Large intestine (tissue), 3 donors: ENCODE results near the gene CMKLR1. TPM values are rescaled to one million over a fixed set of nuclear protein-coding genes. Genes with fewer than 3 reads are reported as not detected.
A peak's percentile ranks its signal among the peaks of the same experiment; 100 is the strongest.

Source experiments
- DNase-seq, 2 donors: peaks; one replicate each; pipeline versions ENCODE4 v3.0.0 to v3.0.0-alpha.2; 2013
- H3K27ac ChIP-seq: one replicate; pipeline ENCODE4 v1.5.1; 2013; ENCODE audit warnings: low read length
- H3K27me3 ChIP-seq: 2 replicates; pipeline ENCODE4 v1.6.1; 2013; ENCODE audit warnings: low read length; ENCODE audit not compliant: control insufficient read depth, insufficient read depth
- H3K36me3 ChIP-seq: 2 replicates; pipeline ENCODE4 v1.6.1; 2013; ENCODE audit warnings: low read length; ENCODE audit not compliant: control insufficient read depth, insufficient read depth
- H3K4me1 ChIP-seq: one replicate; pipeline ENCODE4 v1.6.1; 2013; ENCODE audit warnings: low read length; ENCODE audit not compliant: control insufficient read depth, insufficient read depth
- H3K4me3 ChIP-seq: one replicate; pipeline ENCODE4 v1.5.1; 2013; ENCODE audit warnings: low read length
- H3K9me3 ChIP-seq: one replicate; pipeline ENCODE4 v1.6.1; 2013; ENCODE audit warnings: mild to moderate bottlenecking, low read depth, low read length, moderate library complexity; ENCODE audit not compliant: control insufficient read depth
- WGBS: methylation state at CpG from one replicate; pipeline ENCODE4 v1.1.5; 2013; ENCODE audit warnings: low lambda C conversion rate; ENCODE audit not compliant: insufficient coverage; 5-methylcytosine and 5-hydroxymethylcytosine counted together
- polyA plus RNA-seq: library from polyadenylated mRNA; unstranded; fragments of 120-200 nt; gene quantifications from one replicate; pipeline ENCODE4 v1.2.1, GENCODE V29; 2013

CMKLR1 gene
- polyA plus RNA-seq, 1 donor = 3.4 TPM

DNA sequence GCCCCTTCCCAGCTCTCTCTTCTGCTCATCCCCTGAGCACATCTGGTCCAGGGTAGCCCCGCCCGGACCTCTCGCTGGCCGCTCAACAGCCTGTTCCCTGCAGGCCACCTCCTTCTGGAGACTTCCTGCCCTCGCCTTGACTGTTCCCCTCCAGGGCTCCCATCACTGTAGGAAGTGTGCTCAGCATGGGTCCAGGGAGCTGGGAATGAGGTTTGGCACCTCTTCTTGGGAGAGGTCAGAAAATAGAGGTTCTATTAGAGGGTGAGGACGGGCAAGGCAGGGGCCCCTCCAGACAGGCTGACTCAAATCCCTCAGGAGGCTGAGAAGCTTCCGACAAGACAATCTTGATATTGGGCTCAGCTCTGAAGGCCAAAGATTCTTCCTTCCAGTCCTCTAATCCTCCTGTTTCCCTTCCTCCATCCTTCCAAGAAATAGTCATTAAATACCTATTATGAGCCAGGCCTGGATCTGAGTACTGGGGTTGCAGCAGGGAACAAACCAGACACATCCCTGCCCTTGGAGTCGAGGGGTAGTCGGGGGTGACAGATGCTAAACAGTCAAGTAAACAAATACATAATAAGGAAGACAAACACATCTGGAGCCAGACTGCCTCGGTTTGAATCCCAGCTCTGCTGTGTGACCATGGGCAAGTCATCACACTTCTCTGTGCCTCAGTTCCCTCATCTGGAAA lies 30.6 kb downstream of the CMKLR1 start:
- no peaks in the 10 kb centered on the region for H3K9me3 ChIP-seq
- DNase-seq = no peak
- no peaks in the 10 kb centered on the region for H3K27me3 ChIP-seq
- no peak overlapping the region for H3K27ac ChIP-seq
- WGBS = no CpG with 5 or more reads among the region's 10 CpGs
- no peak overlapping the region for H3K4me3 ChIP-seq
- peaks cover 6% of the 10 kb centered on the region for H3K4me1 ChIP-seq
- H3K36me3 ChIP-seq = no peaks in the 10 kb centered on the region

- no peak for DNase-seq
- WGBS = no CpG with 5 or more reads among the region's 7 CpGs
- peaks cover 2% of the 10 kb centered on the region for H3K27me3 ChIP-seq
- no peaks in the 10 kb centered on the region for H3K9me3 ChIP-seq
- no peaks in the 10 kb centered on the region for H3K36me3 ChIP-seq
- no peak overlapping the region for H3K4me3 ChIP-seq
- H3K4me1 ChIP-seq = peaks cover 6% of the 10 kb centered on the region
- no peak overlapping the region for H3K27ac ChIP-seq
These were observed 32.1 kb downstream of the CMKLR1 start for GRCh38 chr12:108307006-108307405.

- Histone ChIP-seq H3K9me3 (no peaks in the 10 kb centered on the region), H3K27me3 (peaks cover 2% of the 10 kb centered on the region), H3K4me3 (no peak overlapping the region), H3K27ac (no peak overlapping the region), H3K36me3 (no peaks in the 10 kb centered on the region), H3K4me1 (peaks cover 6% of the 10 kb centered on the region)
- WGBS = no CpG with 5 or more reads among the region's 3 CpGs
- no peak for DNase-seq
These were observed 32.6 kb downstream of the CMKLR1 start for GRCh38 chr12:108306506-108306905.

- Histone ChIP-seq H3K27ac (no peak overlapping the region), H3K9me3 (no peaks in the 10 kb centered on the region), H3K27me3 (peaks cover 2% of the 10 kb centered on the region), H3K4me3 (no peak overlapping the region), H3K4me1 (peaks cover 6% of the 10 kb centered on the region), H3K36me3 (no peaks in the 10 kb centered on the region)
- no peak for DNase-seq
- WGBS = 100% methylated on average over 1 of the region's 10 CpGs
These were observed 33.1 kb downstream of the CMKLR1 start for GRCh38 chr12:108305991-108306501.

- H3K4me1 ChIP-seq = peaks cover 6% of the 10 kb centered on the region
- H3K27me3 ChIP-seq = peaks cover 2% of the 10 kb centered on the region
- H3K27ac ChIP-seq = no peak overlapping the region
- peak in 1 of 2 donors; percentile 18 for DNase-seq
- WGBS = no CpG with 5 or more reads among the region's 9 CpGs
- no peaks in the 10 kb centered on the region for H3K36me3 ChIP-seq
- H3K9me3 ChIP-seq = no peaks in the 10 kb centered on the region
- no peak overlapping the region for H3K4me3 ChIP-seq
These were observed 33.6 kb downstream of the CMKLR1 start for GRCh38 chr12:108305520-108305919.

DNA sequence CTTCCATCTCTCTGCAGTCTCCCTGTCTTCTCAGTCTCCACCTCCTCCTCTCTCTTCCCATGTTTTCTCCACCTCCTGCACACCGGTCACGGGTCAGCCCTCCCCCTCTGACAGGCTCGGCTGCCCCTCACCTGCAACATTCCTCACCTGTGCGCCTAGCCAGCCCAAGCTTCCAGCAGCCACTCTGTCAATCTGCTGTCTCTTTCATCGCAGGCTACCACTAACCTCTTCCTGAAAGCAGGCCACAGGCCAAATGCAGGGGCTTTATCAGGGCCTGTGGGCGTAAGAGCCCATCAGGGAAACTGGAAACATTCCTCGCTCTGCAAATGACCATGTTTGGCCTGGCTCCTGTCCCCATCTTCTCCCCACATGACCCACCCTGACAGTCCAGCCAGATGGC lies 34.5 kb downstream of the CMKLR1 start:
- Histone ChIP-seq H3K36me3 (no peaks in the 10 kb centered on the region), H3K4me3 (no peak overlapping the region), H3K27ac (no peak overlapping the region), H3K4me1 (peaks cover 6% of the 10 kb centered on the region), H3K9me3 (no peaks in the 10 kb centered on the region), H3K27me3 (peaks cover 2% of the 10 kb centered on the region)
- WGBS = no CpG with 5 or more reads among the region's 7 CpGs
- no peak for DNase-seq

- Histone ChIP-seq H3K4me1 (peaks cover 6% of the 10 kb centered on the region), H3K4me3 (no peak overlapping the region), H3K9me3 (no peaks in the 10 kb centered on the region), H3K36me3 (no peaks in the 10 kb centered on the region), H3K27ac (no peak overlapping the region), H3K27me3 (peaks cover 2% of the 10 kb centered on the region)
- no peak for DNase-seq
- no CpG with 5 or more reads among the region's 8 CpGs for WGBS
These were observed 35.4 kb downstream of the CMKLR1 start for GRCh38 chr12:108303703-108304102.

DNA sequence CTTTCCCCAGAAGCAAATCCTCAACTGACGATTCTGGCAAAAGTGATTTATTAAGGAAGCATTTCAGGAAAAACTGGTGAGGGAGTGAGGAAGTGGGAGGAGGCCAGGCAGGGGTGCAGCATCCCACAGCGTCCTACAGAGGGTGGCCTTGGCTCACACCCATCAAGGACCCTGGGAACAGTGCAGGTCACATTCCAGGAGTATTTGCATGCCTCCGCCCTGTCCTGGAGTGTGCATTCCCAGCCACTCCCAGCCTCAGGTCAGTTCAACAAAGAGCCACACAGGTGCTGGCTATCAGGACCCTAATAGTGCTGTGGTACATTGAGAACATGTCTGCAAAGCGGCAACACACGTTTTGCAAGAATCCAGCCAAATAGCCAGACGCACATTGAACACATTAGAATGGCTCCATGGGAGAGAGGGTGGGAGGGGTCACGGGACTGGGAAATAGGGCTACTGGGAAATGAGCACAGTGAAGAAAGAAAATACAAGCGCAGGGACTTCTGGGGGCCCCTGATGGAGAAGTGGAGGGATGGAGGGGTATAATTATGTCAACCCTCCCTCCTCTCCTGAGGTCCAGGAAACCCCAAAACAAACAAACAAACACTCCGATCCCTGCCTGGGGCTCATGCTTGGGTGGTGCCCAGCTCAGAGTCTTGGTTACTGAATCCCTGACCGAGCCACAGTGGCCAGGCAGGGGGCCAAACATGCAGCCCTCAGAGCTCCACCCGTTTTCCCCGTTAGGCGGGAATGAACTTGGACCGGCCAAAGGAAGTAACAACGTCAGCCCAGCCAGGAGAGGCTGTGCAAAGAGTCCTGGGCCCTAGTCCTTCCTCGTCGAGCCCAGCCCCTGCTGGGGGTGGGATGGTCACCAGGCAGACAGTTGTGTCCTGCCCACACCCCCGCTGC lies 36.5 kb downstream of the CMKLR1 start:
- Histone ChIP-seq H3K9me3 (no peaks in the 10 kb centered on the region), H3K4me3 (no peak overlapping the region), H3K4me1 (peaks cover 6% of the 10 kb centered on the region), H3K27me3 (peaks cover 2% of the 10 kb centered on the region), H3K36me3 (no peaks in the 10 kb centered on the region), H3K27ac (no peak overlapping the region)
- DNase-seq = no peak
- WGBS = no CpG with 5 or more reads among the region's 18 CpGs

- no peaks in the 10 kb centered on the region for H3K36me3 ChIP-seq
- H3K27ac ChIP-seq = no peak overlapping the region
- no peak for DNase-seq
- H3K4me3 ChIP-seq = no peak overlapping the region
- H3K4me1 ChIP-seq = peaks cover 6% of the 10 kb centered on the region
- 67% methylated on average over 1 of the region's 6 CpGs for WGBS
- H3K9me3 ChIP-seq = no peaks in the 10 kb centered on the region
- H3K27me3 ChIP-seq = peaks cover 2% of the 10 kb centered on the region
These were observed 37.1 kb downstream of the CMKLR1 start for GRCh38 chr12:108302016-108302402.

- no CpG with 5 or more reads among the region's 6 CpGs for WGBS
- DNase-seq = no peak
- Histone ChIP-seq H3K27ac (no peak overlapping the region), H3K36me3 (no peaks in the 10 kb centered on the region), H3K4me1 (peaks cover 6% of the 10 kb centered on the region), H3K9me3 (no peaks in the 10 kb centered on the region), H3K4me3 (no peak overlapping the region), H3K27me3 (peaks cover 2% of the 10 kb centered on the region)
These were observed 37.8 kb downstream of the CMKLR1 start for GRCh38 chr12:108301346-108301745.
